Measurements from ENCODE around the gene SLC15A1.
"Not testable (repeated sequence)": the region's sequence is repeated elsewhere in the genome, so short reads cannot be mapped to it uniquely, and the experiment has no call there.

SLC15A1 gene

DNA sequence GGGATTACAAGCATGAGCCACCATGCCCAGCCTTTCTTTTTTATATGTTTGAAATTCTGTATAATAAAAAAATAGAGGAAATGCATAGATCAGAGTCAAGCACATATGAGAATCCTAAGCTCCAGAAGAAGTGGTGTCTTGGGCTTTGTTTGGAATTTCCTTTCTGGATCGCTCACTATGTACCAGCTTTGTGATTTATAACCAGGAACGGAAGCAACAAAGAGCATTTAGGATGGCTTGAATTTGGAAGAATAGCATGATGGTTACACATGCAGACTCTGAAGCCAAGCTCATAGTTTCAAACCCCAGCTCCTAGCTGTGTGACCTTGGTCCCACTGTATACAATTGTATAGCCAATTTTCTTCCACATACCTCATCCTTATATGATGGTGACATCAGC lies 28.0 kb upstream of the SLC15A1 start:
- no peak for DNase-seq

DNA sequence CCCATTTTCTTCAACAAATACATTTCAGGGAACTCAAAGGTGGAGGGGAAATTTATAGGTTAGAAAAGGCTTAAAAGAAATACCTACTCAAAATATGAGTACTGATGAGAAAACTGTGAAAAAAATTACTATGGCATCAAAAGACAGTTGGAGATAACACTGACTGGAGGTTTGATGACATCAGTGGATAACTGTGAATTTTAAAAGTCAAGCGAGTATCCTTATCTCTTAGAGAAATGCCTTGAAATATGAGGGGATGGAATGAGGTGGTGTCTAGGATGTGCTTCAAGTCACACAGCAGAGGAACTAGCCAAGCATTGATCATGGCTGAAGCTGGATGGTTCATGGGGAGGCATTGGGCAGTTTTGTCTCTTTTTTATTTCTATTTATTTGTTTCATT lies 27.2 kb upstream of the SLC15A1 start:
- no peak for DNase-seq

DNA sequence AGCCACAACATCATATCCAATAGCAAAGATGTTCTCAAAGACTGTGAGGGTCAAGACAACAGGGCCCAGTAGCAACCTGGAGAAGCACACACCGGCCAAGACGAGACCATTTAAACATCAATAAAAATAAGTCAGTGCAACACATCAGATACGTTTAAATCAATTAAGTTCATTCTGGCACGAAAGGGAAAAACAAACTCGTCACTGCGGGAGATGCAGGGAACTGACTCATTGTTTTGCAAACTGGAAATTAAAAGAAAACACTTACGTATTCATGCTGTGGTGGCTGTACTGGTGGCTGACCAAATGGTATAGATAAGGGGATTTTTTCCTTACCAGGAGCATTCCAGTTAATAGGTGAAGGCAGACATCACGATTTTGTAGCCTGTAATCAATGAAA lies 26.3 kb upstream of the SLC15A1 start:
- no peak for DNase-seq

DNA sequence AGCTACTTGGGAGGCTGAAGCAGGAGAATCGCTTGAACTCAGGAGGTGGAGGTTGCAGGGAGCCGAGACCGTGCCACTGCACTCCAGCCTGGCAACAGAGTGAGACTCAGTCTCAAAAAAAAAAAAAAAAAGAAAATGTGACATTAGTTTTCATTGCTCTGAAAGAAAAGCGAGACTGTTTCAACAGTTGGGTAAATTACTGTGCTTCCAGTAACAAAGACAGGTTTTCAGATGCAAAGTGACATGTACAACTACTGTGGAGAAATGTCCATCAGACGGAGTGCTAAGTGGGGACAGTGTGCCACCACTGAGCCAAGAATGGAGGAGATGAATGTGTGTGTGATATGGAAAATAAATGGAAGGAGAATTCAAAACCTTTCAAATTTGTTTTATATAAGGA lies 24.2 kb upstream of the SLC15A1 start:
- no peak for DNase-seq

DNA sequence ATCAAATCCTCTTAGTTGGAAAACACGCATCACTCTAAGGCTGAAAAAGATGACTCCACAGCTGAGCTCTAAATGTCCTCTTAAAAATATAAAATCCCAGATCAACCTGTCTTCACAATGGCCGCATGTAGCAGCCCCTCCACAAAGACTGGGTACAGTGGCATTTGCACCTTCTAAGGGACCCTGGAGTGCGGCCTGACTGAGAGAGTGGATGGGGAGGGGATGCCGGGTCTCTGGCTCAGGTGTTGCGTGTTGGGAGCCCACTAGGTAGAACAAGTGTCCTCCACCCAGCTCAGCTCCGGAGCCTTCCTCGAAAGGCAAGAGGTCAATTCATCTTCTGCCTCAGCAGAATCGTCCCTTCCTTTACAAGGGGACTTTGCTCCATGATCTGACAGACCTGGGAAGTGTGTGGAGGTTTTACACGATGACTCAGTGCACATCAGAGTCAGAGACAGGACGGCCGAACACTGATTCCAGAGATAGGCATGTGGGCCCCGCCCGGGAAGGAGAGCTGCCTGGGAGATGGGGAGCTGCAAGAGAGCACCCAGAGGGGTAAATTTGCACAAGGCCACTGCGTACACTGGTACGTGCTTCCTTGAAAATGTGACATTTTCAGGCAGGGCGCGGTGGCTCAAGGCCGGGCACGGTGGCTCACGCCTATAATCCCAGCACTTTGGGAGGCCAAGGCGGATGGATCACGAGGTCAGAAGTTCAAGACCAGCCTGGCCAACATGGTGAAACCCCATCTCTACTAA lies 23.5 kb upstream of the SLC15A1 start:
- no peak for DNase-seq

DNA sequence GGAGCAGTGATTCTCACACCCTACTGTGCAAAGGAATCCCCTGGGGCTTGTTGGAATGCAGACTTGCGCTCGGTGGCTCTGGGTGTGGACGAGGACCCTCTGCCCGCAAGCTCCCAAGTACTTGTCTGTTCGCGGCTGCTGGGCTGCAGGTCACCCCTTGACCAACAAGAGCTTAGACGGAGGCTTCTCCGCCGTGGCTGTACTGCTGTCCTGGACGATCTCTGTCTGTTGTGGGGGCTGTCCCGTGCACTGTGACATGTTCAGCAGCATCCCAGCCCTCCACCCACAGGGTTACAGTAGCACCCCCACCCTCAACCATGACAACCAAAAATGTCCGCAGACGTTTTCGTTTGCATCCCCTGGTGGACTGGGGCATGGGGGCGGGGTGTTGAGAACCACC lies 22.9 kb upstream of the SLC15A1 start:
- DNase-seq, result no peak

DNA sequence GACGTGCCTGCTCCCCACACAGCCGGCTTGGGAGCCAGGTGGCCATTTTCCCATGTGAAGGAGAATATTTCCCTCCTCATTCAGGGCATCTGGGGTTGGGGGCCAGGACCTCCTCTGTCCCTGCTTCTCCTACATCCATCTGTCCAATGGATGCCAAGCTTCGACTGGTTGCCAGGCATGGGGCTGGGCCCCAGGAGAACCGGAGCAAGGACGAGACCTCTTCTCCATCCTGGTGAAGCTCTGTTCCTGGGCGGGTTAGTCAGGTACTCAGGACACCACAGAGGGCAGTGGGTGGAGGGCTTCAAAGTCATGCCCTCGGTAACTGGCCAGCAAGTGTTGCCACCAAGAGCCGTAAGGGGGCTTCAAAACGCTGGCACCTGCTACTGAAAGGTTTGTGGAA lies 22.3 kb upstream of the SLC15A1 start:
- DNase-seq, result no peak

DNA sequence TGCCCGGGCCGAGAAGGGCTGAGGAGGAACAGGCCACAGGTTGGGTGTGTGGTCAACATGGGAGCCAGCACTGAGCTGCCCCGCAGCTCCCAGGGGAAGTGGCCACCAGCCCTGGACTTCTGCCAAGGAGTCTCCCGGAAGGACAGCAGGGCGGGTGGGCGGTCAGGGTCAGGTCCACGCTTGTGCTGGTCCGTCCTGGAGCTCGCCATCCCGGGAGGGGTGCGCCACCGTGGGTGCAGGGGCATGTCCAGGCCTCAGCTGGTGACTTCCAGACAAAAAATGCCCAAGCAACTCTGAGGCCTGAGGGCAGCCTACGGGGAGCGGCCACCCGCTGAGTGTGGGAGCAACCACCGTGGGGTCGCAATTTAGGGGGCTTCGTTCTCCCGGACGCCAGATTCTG lies 21.4 kb upstream of the SLC15A1 start:
- DNase-seq, result no peak

DNA sequence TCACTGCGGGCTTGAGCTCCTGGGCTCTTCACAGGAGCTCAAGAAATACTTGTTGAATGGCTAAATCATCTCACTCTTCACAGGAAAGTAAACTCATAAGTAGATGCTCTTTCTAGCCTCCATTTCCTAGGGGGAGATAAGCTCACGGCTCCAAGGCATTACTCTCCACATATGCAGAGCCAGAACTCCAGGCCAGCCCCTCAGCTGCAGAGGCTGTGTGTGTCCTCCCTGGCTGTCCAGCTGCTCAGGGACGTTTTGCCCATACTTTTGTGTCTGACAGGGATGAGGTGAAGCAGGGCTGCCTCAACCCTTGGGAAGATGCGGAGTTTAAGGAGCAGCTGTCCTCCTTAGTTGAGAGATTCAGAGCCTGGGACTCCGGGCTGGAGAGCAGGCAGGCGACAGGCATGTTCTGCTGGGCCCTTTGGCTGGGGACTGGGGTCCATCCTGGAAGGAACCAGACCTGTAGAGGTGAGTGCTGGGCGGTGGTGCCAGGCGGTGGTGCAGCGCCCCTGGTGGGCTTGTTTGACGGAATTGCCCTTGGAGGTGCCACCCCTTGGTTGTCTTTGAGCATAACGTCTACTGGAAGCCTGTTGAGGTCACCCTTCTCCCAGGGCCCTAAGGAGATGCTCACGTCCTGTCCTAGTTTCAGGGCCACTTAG lies 20.5 kb upstream of the SLC15A1 start:
- no peak for DNase-seq

DNA sequence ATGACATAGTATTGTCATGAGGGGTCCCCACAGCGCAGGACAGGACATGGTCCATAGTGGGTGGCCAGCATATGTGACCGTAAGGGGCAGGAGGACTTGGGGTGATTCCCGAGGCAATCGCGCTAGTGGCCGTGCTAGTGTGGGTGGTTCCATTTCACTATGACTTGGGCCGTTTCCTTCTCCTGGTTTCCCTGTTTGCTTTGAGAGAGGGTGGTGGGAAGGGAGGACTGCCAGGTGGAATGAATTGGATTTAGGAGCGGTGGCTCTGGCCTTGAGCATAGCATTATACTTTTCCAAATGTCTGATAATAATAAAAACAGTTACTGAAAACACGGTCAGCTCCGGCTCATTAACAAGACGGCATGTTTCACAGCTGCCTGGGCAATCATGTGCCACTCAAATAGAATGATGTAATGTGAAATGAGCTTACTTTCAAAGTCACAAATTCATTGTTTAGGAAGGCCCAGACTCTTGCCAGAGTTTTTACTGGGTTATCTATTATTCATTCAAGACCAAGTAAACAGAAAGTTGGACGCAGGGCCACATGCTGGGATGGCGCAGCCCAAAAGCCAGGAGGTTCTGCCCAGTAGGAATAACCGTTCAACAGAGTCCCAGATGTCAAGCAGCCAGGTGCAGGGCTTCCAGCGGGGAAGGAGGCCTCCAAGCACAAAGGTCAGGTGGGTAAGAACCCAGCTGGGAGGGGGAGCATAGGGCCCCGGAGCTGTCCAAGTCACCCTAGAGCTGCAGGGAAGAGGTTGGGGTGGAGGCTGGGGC lies 19.6 kb upstream of the SLC15A1 start:
- DNase-seq, result no peak

DNA sequence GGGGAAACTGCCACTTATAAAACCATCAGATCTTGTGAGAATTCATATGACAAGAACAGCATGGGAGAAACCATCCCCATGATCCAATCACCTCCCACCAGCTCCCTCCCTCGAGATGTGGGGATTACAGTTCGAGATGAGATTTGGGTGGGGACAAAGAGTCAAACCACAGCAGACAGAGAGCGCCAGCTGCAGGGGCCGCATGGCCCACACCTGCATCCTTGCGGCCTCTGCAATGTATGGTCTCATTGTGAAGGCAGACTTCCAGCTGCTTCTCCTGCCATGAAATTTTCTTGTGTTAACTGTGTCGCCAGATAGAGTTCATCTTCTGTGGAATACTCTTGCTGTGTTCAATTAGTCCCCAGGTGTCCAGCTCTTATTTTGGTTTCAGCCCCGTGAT lies 17.3 kb upstream of the SLC15A1 start:
- DNase-seq, result no peak

DNA sequence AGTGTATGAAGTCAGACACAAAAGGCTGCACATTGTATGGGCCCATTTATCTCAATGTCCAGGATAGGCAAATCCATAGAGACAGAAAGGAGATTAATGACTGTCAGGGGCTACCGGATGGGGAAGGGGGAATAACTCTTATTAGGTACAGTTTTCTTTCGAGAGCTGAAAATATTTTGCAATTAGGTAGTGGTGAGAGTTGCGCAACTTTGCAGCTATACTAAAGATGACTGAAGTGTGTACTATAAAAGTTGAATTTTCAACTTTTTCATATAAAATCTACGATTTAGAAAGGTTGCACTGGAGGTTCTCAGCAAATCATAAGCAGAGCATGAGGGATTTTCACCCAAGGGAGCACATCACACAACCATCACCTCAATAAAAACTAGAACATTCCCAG lies 16.1 kb upstream of the SLC15A1 start:
- DNase-seq, result no peak

DNA sequence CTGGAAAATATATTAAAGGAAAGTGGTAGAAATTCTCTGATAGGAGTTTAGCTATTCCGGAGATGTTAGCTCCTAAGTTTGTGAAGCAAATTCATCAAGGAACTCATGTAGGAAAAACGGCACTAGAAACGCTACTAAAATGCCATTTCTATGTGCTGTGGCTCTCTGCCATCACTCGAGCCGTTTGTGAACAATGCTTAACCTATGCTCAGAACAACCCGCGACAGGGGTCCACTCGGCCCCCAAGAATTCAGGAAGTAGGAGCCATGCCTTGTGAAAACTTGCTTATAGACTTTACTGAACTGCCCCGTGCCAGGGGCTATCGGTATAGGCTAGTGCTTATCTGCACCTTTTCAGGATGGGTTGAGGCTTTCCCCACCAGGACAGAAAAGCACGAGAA lies 14.2 kb upstream of the SLC15A1 start:
- DNase-seq, result no peak

DNA sequence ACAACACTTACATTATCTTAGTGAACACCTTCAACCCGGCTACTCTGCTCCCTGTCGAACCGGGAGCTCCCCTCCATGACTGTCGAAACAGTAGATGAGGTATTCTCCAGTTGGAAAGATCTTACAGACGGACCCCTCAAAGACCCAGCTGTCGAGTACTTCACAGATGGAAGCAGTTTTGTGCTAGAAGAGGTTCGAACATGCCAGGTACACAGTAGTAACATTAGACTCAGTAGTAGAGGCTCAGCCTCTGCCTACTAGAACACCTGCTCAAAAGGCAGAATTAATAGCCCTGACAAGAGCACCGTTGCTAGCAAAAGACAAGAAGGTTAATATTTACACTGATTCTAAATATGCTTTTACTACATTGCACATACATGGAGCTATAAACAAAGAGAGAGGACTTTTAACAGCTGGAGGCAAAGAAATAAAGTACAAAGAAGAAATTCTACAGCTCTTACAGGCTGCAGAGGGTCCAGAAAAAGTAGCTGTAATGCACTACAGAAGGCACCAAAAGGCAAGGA lies 13.6 kb upstream of the SLC15A1 start:
- no peak for DNase-seq

DNA sequence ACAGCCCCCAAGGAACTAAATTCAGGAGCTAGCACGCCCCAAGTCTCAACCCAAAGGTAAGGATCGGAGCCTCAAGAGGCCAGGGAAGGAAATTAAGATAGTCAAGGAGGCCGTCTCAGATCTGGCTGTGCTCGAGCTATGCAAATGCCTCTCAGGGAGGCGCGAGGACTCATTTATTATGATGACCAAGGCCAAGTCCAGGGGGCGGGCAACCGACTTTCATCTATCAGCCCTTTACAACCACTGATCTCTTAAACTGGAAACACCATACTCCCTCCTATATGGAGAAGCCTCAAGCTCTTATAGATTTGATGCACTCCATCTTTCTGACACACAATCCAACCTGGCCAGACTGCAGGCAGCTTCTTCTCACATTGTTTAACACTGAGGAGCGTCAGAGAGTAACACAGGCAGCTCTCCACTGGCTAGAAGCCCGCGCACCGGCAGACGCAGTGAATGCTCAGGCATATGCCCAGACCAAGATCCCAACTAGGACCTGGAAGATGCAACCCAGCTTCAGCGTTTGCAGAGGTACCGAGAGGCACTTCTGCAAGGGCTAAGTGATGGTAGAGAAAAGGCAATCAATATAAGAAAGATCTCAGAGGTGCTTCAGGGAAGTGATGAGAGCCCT lies 9.6 kb upstream of the SLC15A1 start:
- DNase-seq, result no peak

DNA sequence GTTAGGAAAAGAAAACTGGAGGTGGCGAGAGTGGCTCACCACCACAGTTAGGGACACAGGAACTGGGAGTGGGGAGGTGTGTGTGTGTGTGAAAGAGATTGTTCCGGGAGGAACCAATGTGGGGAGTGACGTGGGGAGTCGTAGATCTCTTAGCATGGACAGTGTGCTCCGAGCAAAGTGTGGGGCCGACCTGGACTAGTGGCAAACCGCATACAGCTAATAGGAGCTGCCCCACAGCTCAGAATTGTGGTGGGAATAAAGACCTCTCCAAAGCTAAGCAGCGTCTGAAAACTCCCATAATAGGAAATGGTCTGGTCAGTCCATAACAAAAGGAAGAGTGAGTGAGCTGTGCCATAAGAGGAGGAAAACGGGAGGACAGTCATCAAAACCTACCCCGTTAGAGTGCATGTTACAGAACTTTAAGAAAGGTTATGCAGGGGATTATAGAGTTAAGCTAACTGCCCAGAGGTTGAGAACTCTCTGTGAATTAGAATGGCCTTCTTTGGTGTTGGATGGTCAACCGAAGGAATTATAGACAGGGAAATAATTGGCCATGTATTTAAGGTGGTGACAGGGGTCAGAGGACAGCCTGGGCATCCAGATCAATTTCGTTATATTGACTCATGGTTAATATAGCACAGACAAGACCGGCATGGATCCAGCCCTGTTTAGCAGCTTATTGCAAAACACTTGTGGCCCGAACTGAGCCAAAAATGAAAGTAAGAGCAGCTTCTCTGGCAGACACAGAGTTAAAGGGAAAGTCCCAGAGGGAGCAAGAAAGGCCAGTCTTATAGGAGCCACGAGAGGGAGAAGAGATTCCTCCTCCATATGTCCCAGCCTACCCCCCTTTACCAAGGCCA lies 8.9 kb upstream of the SLC15A1 start:
- DNase-seq, result no peak

DNA sequence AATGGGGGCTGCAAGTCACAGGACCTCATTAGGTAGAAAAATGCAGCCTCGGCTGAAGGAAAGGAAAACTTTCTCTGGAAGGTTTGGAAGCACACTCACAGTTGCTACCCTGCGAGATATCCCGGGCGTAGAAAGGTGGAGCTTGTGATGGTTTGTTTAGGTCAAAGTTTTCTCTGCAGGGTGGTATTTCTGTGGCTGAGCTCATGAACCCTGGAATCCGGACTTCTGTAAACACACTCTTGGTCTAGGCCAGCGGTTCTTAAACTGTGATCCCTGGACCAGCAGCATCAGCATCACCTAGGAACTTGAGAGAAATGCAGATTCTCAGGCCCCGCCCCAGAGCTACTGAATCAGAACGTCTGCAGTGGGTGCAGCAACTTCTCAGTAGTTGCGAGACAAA lies 3.3 kb upstream of the SLC15A1 start:
- no peak for DNase-seq

DNA sequence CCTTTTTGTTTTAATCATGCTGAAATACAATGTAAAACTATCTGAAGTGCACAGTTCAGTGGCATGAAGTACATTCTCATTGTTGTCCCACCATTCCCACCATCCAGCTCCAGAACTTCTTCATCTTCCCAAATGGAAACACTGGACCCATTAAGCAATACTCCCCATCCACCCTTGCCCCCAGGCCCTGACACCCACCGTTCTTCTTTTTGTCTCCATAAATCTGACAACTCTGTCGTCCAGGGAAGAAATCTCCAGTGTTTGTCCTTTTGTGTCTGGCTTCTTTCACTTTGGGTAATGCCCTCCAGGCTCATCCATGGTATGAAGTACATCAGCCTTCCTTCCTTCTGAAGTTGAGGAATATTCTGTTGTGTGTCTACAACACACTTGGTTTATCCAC lies 2.6 kb upstream of the SLC15A1 start:
- DNase-seq, result no peak

DNA sequence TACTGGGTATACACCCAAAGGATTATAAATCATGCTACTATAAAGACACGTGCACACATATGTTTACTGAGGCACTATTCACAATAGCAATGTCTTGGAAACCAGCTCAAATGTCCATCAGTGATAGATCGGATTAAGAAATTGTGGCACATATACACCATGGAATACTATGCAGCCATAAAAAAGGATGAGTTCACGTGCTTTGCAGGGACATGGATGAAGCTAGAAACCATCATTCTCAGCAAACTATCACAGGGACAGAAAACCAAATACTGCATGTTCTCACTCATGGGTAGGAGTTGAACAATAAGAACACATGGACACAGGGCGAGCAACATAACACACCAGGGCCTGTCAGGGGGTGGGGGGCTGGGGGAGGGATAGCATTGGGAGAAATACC lies 2.0 kb upstream of the SLC15A1 start:
- not testable (repeated sequence) for DNase-seq

DNA sequence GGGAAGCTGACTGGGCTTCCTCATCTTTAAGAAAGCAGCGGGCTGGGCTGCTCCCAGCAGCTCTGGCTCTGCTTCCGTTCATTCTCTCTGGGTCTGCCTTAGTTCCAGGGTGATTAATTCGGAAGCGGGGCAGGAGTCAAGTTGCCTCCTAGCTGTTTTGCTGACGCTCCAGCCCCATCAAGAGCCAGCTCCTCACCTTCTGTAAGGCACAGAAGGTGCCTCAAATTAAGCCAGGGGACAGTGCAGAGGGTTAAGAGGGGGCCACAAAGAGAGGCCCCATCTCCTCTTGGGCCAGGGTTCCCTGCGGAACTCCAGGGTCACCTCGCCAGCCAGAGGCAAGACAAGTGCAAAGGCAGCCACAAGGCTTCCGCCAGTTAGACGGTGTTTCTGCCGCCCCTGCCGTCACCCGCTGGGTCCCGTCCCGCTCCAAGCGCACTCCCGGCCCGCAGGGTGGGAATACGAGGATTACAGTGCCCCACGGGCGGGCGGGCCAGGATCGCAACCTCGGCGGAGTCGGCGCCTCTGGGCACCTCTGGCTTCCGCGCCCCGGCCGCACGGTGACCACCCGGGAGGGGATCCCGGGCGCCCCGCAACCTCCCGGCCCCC lies 508 bp downstream of the SLC15A1 start:
- no peak for DNase-seq

DNA sequence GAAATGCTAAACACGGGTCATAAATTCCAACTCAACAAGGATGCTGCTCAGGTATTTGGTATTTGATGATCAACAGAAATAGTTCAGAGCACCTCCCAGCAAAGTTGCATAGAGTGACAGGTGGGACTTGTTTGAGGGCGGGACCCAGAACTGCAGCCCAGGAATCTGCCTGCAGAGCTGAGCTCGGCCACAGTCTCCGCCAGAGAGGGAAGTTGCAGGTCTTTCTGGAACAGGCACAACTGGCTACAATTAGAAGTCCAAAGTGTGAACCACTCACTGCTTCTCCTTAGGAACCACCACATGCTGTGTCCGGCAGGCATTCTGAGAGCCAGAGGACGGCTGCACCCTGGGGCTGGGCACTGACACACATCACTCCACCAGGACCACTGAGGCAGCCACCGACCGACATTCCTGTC lies 1.1 kb downstream of the SLC15A1 start:
- DNase-seq, result no peak

DNA sequence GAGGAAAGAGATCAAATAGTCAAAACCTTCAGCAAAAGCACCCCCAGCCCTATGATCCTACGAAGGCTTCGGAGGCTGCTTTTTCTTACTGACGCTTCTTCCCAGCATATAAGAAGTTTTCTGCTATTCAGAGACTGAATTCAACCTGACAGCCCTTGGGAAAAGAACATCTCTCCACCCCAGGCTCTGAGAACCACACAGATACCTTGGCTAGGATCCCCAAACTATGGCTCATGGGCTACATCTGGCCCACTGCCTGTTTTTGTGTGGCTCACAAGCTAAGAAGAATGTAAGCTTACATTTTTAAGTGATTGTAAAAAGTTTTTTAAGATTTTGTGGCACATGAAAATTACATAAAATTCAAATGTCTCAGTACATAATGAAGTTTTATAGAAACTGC lies 3.0 kb downstream of the SLC15A1 start:
- DNase-seq, result no peak

Data from COR-L47 (cell line).